ENCODE data around the gene RAD50. TPM values are rescaled to one million over a fixed set of nuclear protein-coding genes. Genes with fewer than 3 reads are reported as not detected.

The RAD50 gene
- polyA plus RNA-seq, 1 donor = 22.9 TPM

Other genes starting within 250 kb of the RAD50 start
- gene SLC22A5, start 187.3 kb upstream of the RAD50 start, polyA plus RNA-seq (ENCODE audit: insufficient read length) = 14.9 TPM
- 8.3 TPM for gene IRF1, start 66.2 kb upstream of the RAD50 start, polyA plus RNA-seq (ENCODE audit: insufficient read length)
- 0.29 TPM for gene IL5, start 13.5 kb upstream of the RAD50 start, polyA plus RNA-seq (ENCODE audit: insufficient read length)
- gene IL13, start 101.2 kb downstream of the RAD50 start, polyA plus RNA-seq (ENCODE audit: insufficient read length) = not detected
- gene IL4, start 117.0 kb downstream of the RAD50 start, polyA plus RNA-seq (ENCODE audit: insufficient read length) = not detected
- gene KIF3A, start 180.6 kb downstream of the RAD50 start, polyA plus RNA-seq (ENCODE audit: insufficient read length) = 8.6 TPM
- gene CCNI2, start 190.4 kb downstream of the RAD50 start, polyA plus RNA-seq (ENCODE audit: insufficient read length) = 1.3 TPM
- gene SEPTIN8, start 220.3 kb downstream of the RAD50 start, polyA plus RNA-seq (ENCODE audit: insufficient read length) = 33.0 TPM